ENCODE data around the gene DNAJC12.
A peak's percentile ranks its signal among the peaks of the same experiment; 100 is the strongest.
"Not testable (repeated sequence)": the region's sequence is repeated elsewhere in the genome, so short reads cannot be mapped to it uniquely, and the experiment has no call there.

DNAJC12 gene

DNA sequence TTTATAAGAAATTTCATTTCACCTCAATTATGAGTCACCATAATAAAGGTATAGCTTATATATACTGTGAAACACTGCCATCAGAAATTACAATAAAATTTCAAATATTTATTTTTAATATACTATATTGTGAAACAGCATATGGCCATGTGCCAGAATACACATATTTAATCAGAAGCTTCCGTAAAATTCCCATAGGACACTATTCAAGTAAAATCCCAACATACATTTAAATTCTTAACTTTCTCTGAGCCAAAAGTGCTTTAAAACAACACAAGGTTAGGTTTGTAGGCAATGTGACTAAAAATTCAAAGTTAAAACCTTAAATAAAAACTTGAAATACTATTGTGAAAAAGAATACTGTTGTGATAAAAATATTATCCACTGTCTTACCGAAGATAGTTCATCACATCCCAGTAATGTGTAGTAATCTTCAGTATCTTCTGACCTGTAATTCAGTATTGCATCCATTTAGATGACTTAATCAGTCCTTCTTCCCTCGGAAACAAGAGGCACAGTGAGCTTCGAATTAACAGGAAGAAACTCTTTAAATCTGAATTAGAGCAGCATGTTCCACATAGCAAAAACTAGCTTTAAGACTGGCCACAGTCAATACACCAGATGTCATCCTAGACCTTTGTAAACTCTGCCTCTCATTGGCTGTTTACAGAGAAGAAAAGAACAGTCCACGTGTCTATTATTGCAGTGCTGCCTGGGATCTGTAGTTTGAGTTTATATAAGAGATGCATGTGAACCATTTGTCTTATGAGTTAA is at the start of gene DNAJC12:
Gene DNAJC12, minus strand, starts transcription at position 648 of the 774 bp plus-strand sequence. Its CDS starts 177 bp downstream, at position 471.
- DNase-seq (ENCODE audit: low read depth): peak; percentile 22

DNA sequence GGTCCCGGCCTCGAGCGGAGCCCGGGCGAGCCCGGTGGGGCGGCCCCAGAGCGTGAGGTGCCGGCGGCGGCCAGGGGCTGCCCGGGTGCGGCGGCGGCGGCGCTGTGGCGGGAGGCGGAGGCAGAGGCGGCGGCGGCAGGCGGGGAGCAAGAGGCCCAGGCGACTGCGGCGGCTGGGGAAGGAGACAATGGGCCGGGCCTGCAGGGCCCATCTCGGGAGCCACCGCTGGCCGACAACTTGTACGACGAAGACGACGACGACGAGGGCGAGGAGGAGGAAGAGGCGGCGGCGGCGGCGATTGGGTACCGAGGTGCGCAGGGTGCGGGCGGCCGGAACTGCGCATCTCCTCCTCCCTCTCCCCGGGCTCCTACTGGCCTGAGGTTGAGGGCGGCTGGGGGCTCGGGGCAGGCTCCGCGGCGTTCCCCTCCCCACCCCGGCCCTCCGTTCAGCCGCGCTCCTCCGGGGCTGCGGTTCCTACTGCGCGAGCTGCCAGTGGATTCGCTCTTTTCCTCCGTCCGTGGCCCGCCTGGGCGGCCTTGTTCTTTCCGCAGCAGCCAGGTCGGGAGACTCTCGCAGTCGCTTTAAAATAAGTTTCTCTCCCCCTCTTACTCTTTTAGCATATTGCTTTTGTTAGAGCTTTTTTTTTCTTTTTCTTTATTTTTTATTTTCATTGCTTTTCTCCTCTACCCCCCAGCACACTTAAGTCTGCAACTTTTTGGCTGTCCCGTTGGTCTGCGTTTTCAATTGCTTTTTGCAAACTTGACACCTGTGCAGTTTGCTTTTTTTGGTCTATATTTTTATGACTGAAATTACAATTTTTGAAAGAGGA is 47.1 kb upstream of the DNAJC12 start:
- DNase-seq (ENCODE audit: low read depth): peak; percentile 85

DNA sequence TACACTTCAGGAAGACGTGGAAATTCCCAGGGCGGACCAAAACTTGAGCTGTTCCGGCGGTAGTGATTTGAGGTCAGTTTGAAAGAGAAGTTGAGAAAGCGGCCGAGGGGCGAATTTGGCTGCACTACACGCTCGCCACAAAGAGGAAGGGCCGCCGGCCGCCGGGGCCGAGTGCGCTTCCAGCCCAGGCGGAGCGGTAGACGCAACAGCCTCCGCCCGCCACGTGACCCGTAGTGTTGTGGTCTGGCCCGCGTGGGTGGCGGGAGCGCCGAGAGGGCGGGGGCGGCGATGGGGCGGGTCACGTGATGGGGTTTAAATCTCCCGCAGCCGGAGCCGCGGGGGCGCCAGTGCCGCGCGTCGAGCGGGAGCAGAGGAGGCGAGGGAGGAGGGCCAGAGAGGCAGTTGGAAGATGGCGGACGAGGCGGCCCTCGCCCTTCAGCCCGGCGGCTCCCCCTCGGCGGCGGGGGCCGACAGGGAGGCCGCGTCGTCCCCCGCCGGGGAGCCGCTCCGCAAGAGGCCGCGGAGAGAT is 46.4 kb upstream of the DNAJC12 start, which contains the start of gene SIRT1:
Gene SIRT1, plus strand, starts transcription at position 344 of the 529 bp plus-strand sequence. Its CDS starts 66 bp downstream, at position 410.
- DNase-seq (ENCODE audit: low read depth): peak; percentile 94

DNA sequence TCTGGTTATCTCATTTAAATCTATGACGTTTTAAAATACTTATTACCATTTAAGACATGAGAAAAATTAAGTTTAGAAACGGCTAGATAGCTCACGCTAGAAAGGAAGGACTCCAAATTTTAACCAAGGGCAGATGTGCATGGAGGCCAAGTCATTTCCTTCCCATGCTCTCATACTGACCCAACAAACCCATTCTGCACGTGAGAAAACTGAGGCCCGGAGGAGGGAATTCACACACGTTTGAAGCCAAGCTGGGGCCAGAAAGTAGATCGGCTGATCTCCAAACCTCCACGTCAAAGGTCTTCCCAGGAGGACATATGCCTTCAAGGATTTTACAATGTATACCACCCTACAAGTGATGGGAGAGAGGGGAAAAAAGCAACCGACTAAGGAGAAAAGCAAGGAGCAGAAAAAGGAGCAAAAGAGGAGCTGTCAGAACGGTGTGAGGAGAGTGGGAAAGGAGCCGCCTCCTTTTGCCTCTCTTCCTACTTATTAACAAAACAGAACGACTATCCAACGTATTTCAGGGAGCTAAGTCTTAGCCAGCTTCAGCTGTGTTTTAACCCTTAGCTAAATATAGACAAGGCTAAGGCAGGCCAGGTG is 45.8 kb upstream of the DNAJC12 start:
- DNase-seq (ENCODE audit: low read depth): peak; percentile 3

DNA sequence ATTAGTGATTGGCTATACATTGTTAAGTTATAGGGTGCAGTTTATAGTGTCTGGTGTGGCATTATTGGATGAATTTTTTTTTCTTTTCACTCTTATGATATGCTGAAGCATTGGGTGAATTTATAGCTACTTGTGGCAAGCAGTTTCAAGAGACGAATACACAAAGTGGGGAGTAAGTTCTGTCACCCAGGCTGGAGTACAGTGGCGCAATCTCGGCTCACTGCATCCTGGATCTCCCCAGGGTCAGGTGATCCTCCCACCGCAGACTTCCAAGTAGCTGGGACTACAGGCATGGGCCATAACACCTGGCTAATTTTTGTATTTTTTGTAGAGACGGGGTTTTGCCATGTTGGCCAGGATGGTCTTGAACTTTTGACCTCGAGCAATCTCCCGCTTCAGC is 40.1 kb upstream of the DNAJC12 start:
- DNase-seq (ENCODE audit: low read depth): no peak

DNA sequence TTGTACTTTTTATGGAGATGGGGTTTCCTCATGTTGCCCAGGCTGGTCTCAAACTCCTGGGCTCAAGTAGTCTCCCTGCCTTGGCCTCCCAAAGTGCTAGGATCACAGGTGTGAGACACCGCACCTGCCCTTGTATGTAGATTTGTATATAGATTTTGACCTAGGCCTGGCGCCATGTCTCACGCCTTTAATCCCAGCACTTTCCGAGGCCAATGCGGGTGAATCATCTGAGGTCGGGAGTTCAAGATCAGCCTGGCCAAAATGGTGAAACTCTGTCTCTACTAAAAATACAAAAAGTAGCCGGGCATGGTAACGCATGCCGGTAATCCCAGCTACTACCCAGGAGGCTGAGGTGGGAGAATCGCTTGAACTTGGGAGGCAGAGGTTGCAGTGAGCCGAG is 39.4 kb upstream of the DNAJC12 start:
- DNase-seq (ENCODE audit: low read depth): not testable (repeated sequence)

DNA sequence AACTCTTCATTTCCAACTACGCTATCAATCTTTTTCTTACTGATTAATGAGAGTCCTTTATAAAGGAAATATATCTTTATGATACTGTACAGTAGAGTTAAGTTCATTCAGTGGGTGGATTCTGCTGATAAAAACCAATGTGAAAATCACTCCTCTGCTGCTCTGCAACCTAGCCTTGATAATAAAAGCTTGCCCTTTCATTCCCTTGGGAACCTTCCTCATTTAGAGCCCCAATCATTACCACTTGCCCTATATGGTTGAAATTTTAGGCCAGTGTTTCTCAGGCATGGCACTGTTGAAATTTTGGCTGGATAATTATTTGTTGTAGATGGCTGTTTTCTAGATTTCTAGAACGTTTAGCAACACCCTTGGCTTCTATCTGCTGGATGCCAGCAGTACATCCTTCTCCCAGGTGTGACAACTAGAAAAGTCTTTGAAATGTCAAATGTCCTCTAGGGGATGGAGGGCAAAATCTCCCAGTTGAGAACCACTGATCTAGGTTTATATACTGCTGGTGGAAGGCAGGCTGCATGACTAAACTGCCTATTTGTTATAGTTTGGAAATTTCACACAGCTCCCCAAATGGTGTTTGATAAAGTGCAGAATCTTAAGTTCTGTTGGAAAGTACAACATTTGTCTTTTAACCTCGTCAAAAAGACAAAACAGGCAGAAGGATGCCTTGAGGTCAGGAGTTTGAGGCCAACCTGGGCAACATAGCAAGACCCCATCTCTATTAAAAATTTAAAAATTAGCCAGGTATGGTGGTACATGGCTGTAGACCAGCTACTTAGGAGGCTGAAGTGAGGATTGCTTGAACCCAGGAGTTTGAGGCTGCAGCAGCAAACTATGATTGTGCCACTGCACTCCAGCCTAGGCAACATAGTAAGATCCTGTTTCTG is 37.6 kb upstream of the DNAJC12 start:
- DNase-seq (ENCODE audit: low read depth): no peak

DNA sequence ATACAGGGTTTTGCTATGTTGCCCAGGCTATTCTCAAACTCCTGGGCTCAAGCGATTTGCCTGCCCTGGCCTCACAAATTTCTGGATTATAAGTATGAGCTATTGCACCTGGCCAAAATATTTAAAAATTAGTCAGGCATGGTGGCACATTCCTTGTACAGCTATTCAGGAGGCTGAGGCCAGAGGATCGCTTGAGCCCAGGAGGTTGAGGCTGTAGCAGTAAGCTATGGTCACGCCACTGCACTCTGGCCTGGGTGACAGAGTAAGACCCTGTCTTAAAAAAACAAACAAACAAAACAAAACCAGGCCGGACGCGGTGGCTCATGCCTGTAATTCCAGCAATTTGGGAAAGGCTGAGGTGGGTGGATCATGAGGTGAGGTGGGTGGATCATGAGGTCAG is 32.0 kb upstream of the DNAJC12 start:
- DNase-seq (ENCODE audit: low read depth): no peak

DNA sequence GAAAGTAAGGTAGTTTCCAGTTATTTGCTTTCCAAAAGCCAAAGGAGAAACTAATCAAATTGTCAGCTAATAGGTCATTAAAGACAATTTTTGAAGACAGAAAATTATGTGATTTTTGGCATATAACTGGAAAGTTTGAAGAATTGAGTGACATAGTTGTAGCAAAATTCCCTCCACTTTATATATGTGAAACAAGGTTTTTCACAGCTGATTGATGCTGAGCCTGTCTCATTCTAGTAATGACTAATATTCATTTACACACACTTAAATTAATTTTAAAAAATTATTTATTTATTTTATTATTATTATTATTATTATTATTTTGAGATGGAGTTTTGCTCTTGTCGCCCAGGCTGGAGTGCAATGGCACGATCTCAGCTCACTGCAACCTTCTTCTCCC is 30.1 kb upstream of the DNAJC12 start:
- DNase-seq (ENCODE audit: low read depth): no peak

DNA sequence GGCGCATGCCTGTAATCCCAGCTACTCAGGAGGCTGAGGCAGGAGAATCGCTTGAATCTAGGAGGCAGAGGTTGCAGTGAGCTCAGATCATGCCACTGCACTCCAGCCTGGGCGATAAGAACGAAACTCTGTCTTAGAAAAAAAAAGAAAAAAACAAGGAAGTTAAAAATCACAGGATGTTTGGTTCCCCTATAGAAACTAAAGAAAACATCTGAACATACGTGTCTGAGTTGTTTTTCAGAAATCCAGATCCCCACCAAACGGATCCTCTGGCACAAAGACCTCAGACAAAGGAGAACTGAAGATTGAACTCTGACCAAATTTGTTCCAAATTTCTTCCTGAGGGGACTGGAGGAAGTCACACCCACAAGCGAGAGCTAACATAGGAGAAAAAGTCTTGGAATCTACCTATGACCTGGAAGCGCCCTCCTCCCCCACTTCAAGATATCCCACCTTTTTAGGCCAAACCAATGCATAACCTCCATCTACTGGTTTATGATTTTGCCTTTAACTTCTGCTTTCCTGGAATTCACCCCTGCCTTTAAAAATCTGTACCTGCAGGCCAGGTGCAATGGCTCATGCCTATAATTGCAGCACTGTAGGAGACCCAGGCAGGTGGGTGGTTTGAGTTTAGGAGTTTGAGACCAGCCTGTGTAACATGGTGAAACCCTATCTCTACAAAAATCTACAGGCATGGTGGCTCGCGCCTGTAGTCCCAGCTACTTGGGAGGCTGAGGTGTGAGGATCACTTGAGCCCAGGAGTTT is 26.8 kb upstream of the DNAJC12 start:
- DNase-seq (ENCODE audit: low read depth): no peak

DNA sequence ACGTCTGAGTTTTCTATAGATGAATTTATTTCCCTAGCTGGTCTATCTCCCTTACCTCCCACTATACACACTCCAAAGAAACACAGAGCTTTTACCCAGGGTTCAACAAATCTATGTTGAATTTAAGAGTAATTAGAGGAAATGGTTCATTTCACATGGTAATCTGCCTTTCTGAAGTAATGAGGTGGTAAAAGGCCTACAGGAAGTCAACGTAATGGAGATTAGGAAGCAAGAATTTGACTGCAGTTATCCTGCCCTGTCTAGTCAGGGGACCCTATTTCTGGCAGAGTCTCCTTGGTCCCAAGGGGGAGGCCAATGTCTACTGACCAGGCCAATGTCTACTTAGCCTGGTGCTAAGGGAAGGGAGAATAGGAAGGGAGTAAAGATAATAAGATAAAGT is 25.1 kb upstream of the DNAJC12 start:
- DNase-seq (ENCODE audit: low read depth): no peak

DNA sequence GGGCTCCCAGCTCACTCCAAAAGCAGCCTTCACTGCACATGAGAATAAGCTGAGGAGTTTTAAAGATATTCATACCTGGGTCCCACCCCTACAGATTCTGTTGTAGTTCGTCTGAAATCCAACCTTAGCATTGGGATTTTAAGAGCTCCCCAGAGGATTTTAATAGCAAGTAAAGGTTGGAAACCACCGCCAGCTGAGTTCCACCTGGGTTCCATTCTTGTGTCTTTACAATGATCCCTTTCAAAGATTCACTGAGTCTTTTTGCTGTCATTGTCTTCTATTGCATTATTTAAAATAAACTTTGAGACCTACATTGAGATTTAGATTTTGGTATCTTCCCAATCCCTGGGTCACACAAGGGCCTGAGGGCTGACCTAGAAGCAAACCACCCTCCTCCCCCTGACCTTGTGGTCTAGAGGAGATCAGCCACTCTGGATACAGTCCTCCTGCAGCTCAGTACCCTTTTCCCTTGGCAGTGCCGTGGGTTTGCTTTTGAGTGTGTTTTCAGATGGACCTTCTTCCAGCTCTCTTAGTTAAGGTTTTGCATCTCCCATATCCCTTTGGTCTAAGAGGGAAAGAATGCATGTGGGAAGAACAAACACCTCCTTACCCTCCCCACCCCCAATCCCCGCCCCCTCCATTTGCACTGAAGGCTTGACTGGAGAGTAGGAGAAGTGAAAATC is 23.9 kb upstream of the DNAJC12 start:
- no peak for DNase-seq (ENCODE audit: low read depth)

DNA sequence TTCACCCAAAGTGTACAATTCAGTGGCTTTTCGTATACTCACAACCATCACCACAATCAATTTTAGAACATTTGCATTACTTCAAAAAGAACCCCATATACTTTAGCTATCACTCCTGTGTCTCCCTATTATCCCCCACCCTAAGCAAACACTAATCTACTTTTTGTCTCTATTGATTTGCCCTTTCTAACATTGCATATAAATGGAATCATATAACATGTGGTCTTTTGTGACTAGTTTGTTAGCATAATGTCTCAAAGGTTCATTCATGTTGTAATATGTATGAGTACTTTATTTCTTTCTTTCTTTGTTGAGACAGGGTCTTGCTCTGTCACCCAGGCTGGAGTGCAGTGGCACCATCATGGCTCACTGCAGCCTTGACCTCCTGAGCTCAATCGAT is 21.0 kb upstream of the DNAJC12 start:
- no peak for DNase-seq (ENCODE audit: low read depth)

DNA sequence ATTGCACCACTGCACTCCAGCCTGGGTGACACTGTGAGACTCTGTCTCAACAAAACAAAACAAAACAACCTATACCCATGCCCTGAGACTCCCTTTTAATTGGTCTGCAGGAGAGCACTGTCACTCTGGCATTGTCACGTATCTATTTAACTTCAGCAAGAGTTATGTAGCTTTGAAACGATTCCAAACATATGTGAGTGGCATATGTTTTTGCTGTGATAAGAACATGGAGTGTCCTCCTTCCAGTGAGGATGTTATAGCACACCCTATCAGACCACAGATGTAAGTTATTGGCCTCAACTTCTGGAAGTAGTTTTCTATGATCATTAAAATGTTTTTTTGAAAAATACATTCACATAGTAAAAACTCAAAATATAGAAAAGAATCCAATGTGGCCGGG is 15.5 kb upstream of the DNAJC12 start:
- DNase-seq (ENCODE audit: low read depth): no peak

DNA sequence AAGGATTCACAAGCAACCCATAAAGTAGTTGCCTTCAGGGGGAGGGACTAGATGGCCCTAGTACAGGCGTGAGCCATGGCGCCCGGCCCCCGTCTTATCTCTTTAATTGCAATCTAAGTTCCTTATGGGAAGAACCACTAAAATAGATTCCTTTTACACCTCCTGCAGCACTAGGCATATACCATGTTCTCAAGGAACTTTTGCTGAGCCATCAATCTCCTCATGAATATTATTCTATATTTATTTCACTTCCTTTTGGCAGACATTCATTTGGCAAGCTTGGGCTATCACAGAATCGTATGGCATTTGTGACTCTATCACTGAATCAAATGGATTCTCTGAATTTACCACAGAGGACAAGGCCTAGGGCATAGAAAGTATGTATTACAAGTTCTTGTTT is 14.8 kb upstream of the DNAJC12 start:
- no peak for DNase-seq (ENCODE audit: low read depth)

DNA sequence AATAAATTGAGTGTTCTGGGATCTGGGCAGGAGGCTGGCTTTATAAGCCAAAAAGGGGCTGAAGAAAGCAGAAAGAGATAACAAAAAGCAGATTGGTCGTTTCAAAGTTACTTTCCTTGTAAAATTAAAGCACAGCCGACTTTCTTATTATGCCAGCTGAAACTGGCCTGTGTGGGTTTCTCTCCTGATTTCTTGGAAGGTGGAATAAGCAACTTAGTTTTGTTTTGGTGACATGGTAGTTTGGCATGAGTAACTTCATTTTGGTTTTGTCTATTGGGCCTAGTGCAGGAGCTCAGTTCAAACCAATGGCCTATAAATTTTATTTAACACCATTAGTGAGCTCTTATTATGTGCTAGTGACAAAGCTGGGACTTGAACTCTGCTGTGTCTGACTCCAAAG is 13.2 kb upstream of the DNAJC12 start:
- no peak for DNase-seq (ENCODE audit: low read depth)

DNA sequence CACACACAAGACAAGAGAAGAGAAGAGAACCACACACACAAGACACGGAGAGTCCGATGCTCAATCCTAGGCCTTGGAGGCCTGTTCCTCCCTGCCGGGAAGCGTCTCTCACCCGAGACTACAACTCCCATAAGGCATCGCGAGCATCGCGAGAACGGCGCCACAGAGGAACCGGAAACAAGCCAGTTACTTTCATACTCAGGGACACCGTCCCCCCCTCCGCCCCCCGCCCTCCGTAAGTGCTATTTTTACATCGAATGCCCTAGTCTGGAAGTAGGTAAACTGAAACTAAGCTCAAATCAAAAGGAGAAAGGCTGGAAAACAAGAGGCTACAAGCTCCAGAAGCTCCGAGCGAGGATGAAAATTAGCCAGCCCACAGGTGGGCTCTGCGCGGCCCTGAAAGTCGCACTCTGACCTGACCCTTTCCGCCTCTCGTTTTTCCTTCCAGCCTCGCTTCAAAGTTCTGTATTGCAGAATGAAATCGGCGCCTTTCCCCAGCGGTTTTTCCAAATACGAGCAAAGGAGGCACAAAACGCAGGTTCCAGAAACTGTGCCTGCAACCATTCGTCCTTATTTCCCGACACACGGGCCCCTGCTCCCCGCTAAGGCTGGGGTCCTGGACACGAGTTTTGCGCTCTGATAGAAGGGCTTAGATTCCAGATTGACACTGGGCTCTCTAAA is 11.5 kb upstream of the DNAJC12 start:
- DNase-seq (ENCODE audit: low read depth): peak; percentile 94

DNA sequence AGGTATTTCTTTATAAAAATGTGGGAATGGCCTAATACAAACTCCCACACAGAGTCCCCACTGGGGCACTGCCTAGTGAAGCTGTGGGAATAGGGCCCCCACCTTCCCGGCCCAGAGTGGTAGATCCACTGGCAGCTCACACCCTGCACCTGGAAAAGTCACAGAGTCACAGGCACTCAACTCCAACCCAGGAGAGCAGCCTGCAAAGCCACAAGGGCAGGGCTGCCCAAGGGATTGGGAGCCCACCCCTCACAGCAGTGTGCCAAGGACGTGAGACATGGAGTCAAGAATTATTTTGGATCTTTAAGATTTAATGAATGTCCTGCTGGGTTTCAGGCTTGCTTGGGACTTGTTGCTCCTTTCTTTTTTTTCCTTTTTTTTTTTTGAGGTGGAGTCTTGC is 5.3 kb upstream of the DNAJC12 start:
- no peak for DNase-seq (ENCODE audit: low read depth)

DNA sequence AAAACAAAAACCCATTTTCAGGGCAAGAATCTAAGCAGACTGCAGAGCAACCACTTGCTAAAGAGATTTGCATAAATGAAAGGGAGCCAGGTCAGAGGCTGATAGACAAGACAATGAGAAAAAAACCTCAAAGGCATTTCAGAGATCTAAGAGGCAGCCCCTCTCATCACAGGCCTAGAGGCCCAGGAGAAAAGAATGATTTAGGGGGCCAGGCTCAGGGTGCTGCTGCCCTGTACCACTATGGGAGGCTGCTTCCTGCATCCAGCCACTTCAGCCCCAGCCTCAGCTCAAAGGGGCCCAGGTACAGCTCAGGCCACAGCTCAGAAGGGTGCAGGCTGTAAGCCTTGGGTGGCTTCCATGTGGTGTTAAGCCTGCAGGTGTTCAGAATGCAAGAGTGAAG is 3.7 kb upstream of the DNAJC12 start:
- DNase-seq (ENCODE audit: low read depth): no peak

DNA sequence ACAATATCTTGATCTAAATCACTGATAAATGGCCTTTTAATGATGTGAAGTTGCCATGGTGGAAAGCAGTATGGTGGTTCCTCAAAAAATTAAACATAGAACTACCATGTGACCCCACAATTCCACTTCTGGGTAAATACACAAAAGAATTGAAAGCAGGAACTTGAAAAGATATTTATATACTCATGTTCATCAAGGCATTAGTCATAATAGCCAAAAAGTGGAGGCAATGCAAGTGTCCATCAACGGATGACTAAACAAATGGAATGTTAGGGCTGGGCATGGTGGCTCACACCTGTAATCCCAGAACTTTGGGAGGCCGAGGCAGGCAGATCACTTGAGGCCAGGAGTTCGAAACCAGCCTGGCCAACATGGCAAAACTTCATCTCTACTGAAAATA is 2.0 kb upstream of the DNAJC12 start:
- no peak for DNase-seq (ENCODE audit: low read depth)

Measured in fibroblast of gingiva (primary cell).